Measurements from ENCODE around the gene TBC1D10B. TPM values are rescaled to one million over a fixed set of nuclear protein-coding genes. Genes with fewer than 3 reads are reported as not detected.

Gene TBC1D10B
- total and polyA plus RNA-seq, 2 donors (not counting 1 experiment from before 2014, with no cell fraction given): 23.5 to 58.0 TPM

DNA sequence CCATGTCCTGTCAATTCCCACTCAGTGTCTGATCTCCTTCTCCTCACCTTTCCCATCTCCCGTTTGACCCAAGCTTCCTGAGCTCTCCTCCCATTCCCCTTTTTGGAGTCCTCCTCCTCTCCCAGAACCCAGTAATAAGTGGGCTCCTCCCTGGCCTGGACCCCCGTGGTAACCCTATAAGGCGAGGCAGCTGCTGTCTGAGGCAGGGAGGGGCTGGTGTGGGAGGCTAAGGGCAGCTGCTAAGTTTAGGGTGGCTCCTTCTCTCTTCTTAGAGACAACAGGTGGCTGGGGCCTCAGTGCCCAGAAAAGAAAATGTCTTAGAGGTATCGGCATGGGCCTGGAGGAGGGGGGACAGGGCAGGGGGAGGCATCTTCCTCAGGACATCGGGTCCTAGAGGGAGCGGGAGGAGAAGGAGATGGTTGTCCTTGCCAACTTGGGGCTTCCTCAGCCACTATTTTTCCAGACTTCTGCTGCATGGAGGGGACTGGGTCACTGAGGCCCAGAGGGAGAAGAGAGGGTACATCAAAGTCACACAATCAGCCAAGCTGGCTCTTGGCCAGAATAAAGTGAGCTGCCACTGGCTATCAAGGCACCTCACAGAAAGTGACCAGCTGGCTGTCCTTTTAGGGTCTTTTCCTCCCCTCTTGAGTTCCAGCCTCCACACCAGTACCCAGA lies 1.9 kb upstream of the TBC1D10B start:
- intact Hi-C loops (cut with micrococcal nuclease): loop anchor here (10.0 kb wide), 3 partner anchors 277 to 1447 kb away; partner anchors contain the start of genes ALDOA, RABEP2, TBX6 and YPEL3
- no peak overlapping the region for H3K9ac ChIP-seq (ENCODE audit: low read length)
- H3K9me3 Mint-ChIP-seq (ENCODE audit: insufficient read depth): no peaks in the 10 kb centered on the region

More for the DNA sequence above, 1.9 kb upstream of the TBC1D10B start:
- H3K27me3 ChIP-seq (replicated peaks in 1 of 4; ENCODE audit: control extremely low read depth in 1 of 4, control insufficient read depth in 3 of 4, insufficient read depth in 4 of 4, low read length in 3 of 4): no peaks in the 10 kb centered on the region
- no peak overlapping the region for H3K4me3 ChIP-seq (ENCODE audit: control extremely low read depth in 1 of 5, extremely low read depth in 1 of 5, insufficient read depth in 1 of 5, low read depth in 2 of 5, low read length in 4 of 5)
- no peak for TF ChIP-seq EZH2 (IDR thresholded peaks at IDR 0.05; ENCODE audit: borderline replicate concordance, insufficient read depth, low read depth, low read length, poor library complexity, severe bottlenecking)
- TF ChIP-seq, protein P1, sequence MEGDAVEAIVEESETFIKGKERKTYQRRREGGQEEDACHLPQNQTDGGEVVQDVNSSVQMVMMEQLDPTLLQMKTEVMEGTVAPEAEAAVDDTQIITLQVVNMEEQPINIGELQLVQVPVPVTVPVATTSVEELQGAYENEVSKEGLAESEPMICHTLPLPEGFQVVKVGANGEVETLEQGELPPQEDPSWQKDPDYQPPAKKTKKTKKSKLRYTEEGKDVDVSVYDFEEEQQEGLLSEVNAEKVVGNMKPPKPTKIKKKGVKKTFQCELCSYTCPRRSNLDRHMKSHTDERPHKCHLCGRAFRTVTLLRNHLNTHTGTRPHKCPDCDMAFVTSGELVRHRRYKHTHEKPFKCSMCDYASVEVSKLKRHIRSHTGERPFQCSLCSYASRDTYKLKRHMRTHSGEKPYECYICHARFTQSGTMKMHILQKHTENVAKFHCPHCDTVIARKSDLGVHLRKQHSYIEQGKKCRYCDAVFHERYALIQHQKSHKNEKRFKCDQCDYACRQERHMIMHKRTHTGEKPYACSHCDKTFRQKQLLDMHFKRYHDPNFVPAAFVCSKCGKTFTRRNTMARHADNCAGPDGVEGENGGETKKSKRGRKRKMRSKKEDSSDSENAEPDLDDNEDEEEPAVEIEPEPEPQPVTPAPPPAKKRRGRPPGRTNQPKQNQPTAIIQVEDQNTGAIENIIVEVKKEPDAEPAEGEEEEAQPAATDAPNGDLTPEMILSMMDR (IDR thresholded peaks at IDR 0.05): no peak
- POLR2A ChIA-PET: interaction anchor here (1.9 to 2.2 kb wide), 4 partner anchors 11 to 287 kb away, joined by 5 to 13 read pairs (median 10); partner anchors contain the start of genes FBRS and SEPTIN1
- peaks cover 37% of the 10 kb centered on the region for H3K79me2 ChIP-seq (ENCODE audit: control insufficient read depth, insufficient read depth, low read length)
- H3K4me3 Mint-ChIP-seq: peak overlapping the region; percentile 86
- peaks cover 26 to 42% of the 10 kb centered on the region in 2 donors for H3K4me1 ChIP-seq (ENCODE audit: control insufficient read depth in 2 of 2, insufficient read depth in 2 of 2, low read length in 2 of 2)
- peaks cover 43% of the 10 kb centered on the region for H3K4me1 Mint-ChIP-seq
- no peaks in the 10 kb centered on the region for H3K27me3 Mint-ChIP-seq
- H3K4me2 ChIP-seq (replicated peaks; ENCODE audit: low read depth, low read length, poor library complexity, severe bottlenecking): no peak overlapping the region
- H4K20me1 ChIP-seq (ENCODE audit: control insufficient read depth, insufficient read depth, low read length, poor library complexity, severe bottlenecking): peaks cover 26% of the 10 kb centered on the region
- CTCF ChIA-PET: interaction anchor here (0.9 to 4.0 kb wide), 3 partner anchors 10 to 36 kb away, joined by 3 to 37 read pairs (median 12); partner anchors contain the start of genes CD2BP2, SEPTIN1 and ZNF771
- H3K27ac ChIP-seq (ENCODE audit: low read length in 2 of 2): no peak overlapping the region
- peak overlapping the region; percentile 90 for H3K27ac Mint-ChIP-seq
- peak; percentile 35 for DNase-seq
- peaks cover 0 to 2% (median 0%) of the 10 kb centered on the region in 3 donors for H3K9me3 ChIP-seq (ENCODE audit: control extremely low read depth in 1 of 3, control insufficient read depth in 2 of 3, insufficient read depth in 1 of 3, low read length in 2 of 3)
- H2AFZ ChIP-seq (ENCODE audit: insufficient read depth, low read depth, low read length, poor library complexity, severe bottlenecking): no peak overlapping the region
- 77% methylated on average over 4 of the region's 6 CpGs for WGBS (ENCODE audit: insufficient coverage)
- H3K36me3 ChIP-seq (replicated peaks in 1 of 2; ENCODE audit: control extremely low read depth in 1 of 2, control insufficient read depth in 1 of 2, extremely low read depth in 1 of 2, insufficient read depth in 2 of 2, low read length in 1 of 2): no peaks in the 10 kb centered on the region
- ATAC-seq (ENCODE audit: low read depth): no peak
